GM12878 (cell line): ENCODE measurements around the gene CEP128. TPM values are rescaled to one million over a fixed set of nuclear protein-coding genes. Genes with fewer than 3 reads are reported as not detected.

ENCODE experiments used
- ATAC-seq: fragments of 200-7000 bp; cut with Tn5 transposase; 3 replicates; pipeline ENCODE4 v1.9.1; 2020; ENCODE audit warnings: mild to moderate bottlenecking, moderate library complexity
- BruUV-seq: library from RNA; stranded (reverse); fragments of 400-500 nt; replicated peaks from 2 replicates; lab custom pipeline; 2021; lab: Mats Ljungman, UMichigan
- CTCF ChIA-PET: fragments of 300-600 bp; sonication (Branson Sonifier 250); formaldehyde crosslinking; extraction: SDS; loops from one replicate; lab custom pipeline; 2021; ENCODE audit warnings: inconsistent platforms; lab: Yijun Ruan, JAX
- POLR2A ChIA-PET: fragments of 350-600 bp; formaldehyde crosslinking; extraction: SDS; loops from one replicate; lab custom pipeline; 2021; ENCODE audit warnings: inconsistent platforms; lab: Charles Lee
- RAD21 ChIA-PET: fragments of 300-600 bp; sonication (Branson Sonifier 250); formaldehyde crosslinking; loops from one replicate; lab custom pipeline; 2023; ENCODE audit warnings: antibody characterized with exemption; ENCODE audit not compliant: unreplicated experiment; lab: Charles Lee
- SMC1A ChIA-PET: fragments of 300-600 bp; sonication (Branson Sonifier 250); formaldehyde crosslinking; loops from one replicate; lab custom pipeline; 2023; ENCODE audit not compliant: unreplicated experiment, uncharacterized antibody; lab: Charles Lee
- DNase-seq: peaks from one replicate; pipeline ENCODE4 v3.0.0-alpha.2; 2011; ENCODE audit warnings: low read depth, low spot score
- FAIRE-seq: peaks from 3 replicates; lab custom pipeline; 2011; peaks lifted over from hg19 to GRCh38; lab: Jason Lieb, UNC
- H2AFZ ChIP-seq: 2 replicates; pipeline ENCODE4 v1.6.0; 2011; ENCODE audit warnings: low read depth, low read length, control low read depth; ENCODE audit not compliant: control insufficient read depth
- H3K27ac ChIP-seq: 2 replicates; pipeline ENCODE4 v1.5.1; 2011; ENCODE audit warnings: control low read depth; ENCODE audit not compliant: control insufficient read depth, insufficient read depth
- H3K27me3 ChIP-seq, 2 experiments: replicated peaks in 1 of 2; 2 replicates each; pipeline versions ENCODE4 v1.6.0 to v1.6.1; 2011; ENCODE audit warnings: low read length in 1 of 2; ENCODE audit not compliant: control insufficient read depth in 2 of 2, insufficient read depth in 2 of 2
- H3K36me3 ChIP-seq, 2 experiments: 2 replicates each; pipeline ENCODE4 v1.5.1; 2011; ENCODE audit warnings: low read length in 1 of 2; ENCODE audit not compliant: control insufficient read depth in 2 of 2, insufficient read depth in 2 of 2
- H3K4me1 ChIP-seq: 2 replicates; pipeline ENCODE4 v1.6.1; 2011; ENCODE audit warnings: mild to moderate bottlenecking, low read length, moderate library complexity, mixed read lengths; ENCODE audit not compliant: control insufficient read depth, insufficient read depth
- H3K4me2 ChIP-seq: 2 replicates; pipeline ENCODE4 v1.6.0; 2011; ENCODE audit warnings: control low read depth; ENCODE audit not compliant: control insufficient read depth, insufficient read depth
- H3K4me3 ChIP-seq: fragments of 200-600 bp; sonication (generic); 2 replicates; pipeline ENCODE4 v1.5.1; 2016
- H3K79me2 ChIP-seq: 2 replicates; pipeline ENCODE4 v1.6.0; 2011; ENCODE audit warnings: low read length; ENCODE audit not compliant: control insufficient read depth, insufficient read depth
- H3K9ac ChIP-seq: 2 replicates; pipeline ENCODE4 v1.8.0; 2011; ENCODE audit warnings: low read length, control low read depth, mixed read lengths; ENCODE audit not compliant: control insufficient read depth, insufficient read depth
- H3K9me3 ChIP-seq: replicated peaks from 3 replicates; pipeline ENCODE4 v1.5.1; 2011; ENCODE audit warnings: mild to moderate bottlenecking, low read length; ENCODE audit not compliant: control insufficient read depth, insufficient read depth
- H4K20me1 ChIP-seq: 2 replicates; pipeline ENCODE4 v1.6.0; 2011; ENCODE audit not compliant: control insufficient read depth, insufficient read depth
- BCL11A ChIP-seq: IDR thresholded peaks from 2 replicates; pipeline ENCODE4 v1.6.1; 2011; ENCODE audit warnings: low read depth, low read length
- EED ChIP-seq: sonication (generic); IDR thresholded peaks from 2 replicates; pipeline ENCODE4 v1.6.1; 2016; ENCODE audit warnings: antibody characterized with exemption, low read depth
- GATAD2B ChIP-seq: fragments of 450-650 bp; conservative IDR thresholded peaks from 2 replicates; pipeline ENCODE4 v1.6.1; 2017; ENCODE audit warnings: low read depth, mild to moderate bottlenecking, moderate library complexity
- MXI1 ChIP-seq: fragments of 150-350 bp; IDR thresholded peaks from 2 replicates; pipeline ENCODE4 v1.6.1; 2011; ENCODE audit warnings: low read depth, mild to moderate bottlenecking, inconsistent platforms, low read length, improper control_type of control experiment
- POU2F2 ChIP-seq: IDR thresholded peaks from 3 replicates; pipeline ENCODE4 v1.6.1; 2011; ENCODE audit warnings: low read depth, mild to moderate bottlenecking, low read length, borderline replicate concordance
- RBBP5 ChIP-seq: fragments of 200-600 bp; sonication (generic); conservative IDR thresholded peaks from 2 replicates; pipeline ENCODE4 v1.6.1; 2016
- SMARCA5 ChIP-seq: fragments of 450-650 bp; IDR thresholded peaks from 2 replicates; pipeline ENCODE4 v1.6.1; 2017; ENCODE audit warnings: mild to moderate bottlenecking
- SRF ChIP-seq, 2 experiments: IDR thresholded peaks; 2 replicates each; pipeline ENCODE4 v1.6.1; 2011; ENCODE audit warnings: low read depth in 2 of 2, low read length in 2 of 2, mild to moderate bottlenecking in 1 of 2, moderate library complexity in 1 of 2
- TARDBP ChIP-seq: IDR thresholded peaks from 2 replicates; pipeline ENCODE4 v1.6.1; 2016; ENCODE audit warnings: borderline replicate concordance
- in situ Hi-C: fragments of 300-500 bp; cut with MboI; formaldehyde crosslinking; loops from 9 replicates; pipeline ENCODE4 v1.14.3; 2018; ENCODE audit warnings: mixed read lengths
- intact Hi-C: fragments of 100-400 bp; cut with micrococcal nuclease; formaldehyde crosslinking; loops from one replicate; pipeline ENCODE4 v1.14.2; 2022; ENCODE audit not compliant: unreplicated experiment
- polyA plus RNA-seq, 11 experiments: library from polyadenylated mRNA; depleted of rRNA in 4 of 11; unstranded in 6 of 11; stranded (reverse) in 5 of 11; fragments of >200 nt; fragmentation: Nextera tagmentation in 4 of 11; fragmentation: Illumina TruSeq in 1 of 11; extraction: Ambion mirVana in 4 of 11; extraction: Trizol in 1 of 11; gene quantifications; 1 replicate in 1 of 11; 2 replicates in 10 of 11; pipeline versions ENCODE4 v1.2.1 to v1.2.3, GENCODE V29; 2011 to 2016; ENCODE audit warnings: inconsistent platforms in 2 of 11, missing spikeins in 2 of 11, low read depth in 1 of 11
- total RNA-seq, 4 experiments: library from RNA; depleted of rRNA in 3 of 4; stranded (reverse); fragments of >200 nt in 3 of 4; fragmentation: Illumina TruSeq in 1 of 4; extraction: Trizol in 1 of 4; gene quantifications; 2 replicates each; pipeline versions ENCODE4 v1.2.1 to v1.2.3, GENCODE V29; 2013 to 2021
- TF ChIP-seq, protein P1 (sequence below): fragments of 150-350 bp; IDR thresholded peaks from 2 replicates; pipeline ENCODE4 v1.6.1; 2016; ENCODE audit warnings: low read depth, low read length
- TF ChIP-seq, protein P2 (sequence below): fragments of 450-650 bp; IDR thresholded peaks from 2 replicates; pipeline ENCODE4 v1.6.1; 2018; ENCODE audit warnings: borderline replicate concordance, mild to moderate bottlenecking; ENCODE audit not compliant: partially characterized antibody
- TF ChIP-seq, protein P3 (sequence below): fragments of 450-650 bp; IDR thresholded peaks from 2 replicates; pipeline ENCODE4 v1.6.1; 2016; ENCODE audit warnings: mild to moderate bottlenecking
- TF ChIP-seq, protein P4 (sequence below): IDR thresholded peaks from 2 replicates; pipeline ENCODE4 v1.6.1; 2012; ENCODE audit warnings: mild to moderate bottlenecking, low read depth, low read length

CEP128 gene
- total and polyA plus RNA-seq, 10 of the 15 experiments (the other 5 are each of a cell fraction or from before 2014, with no cell fraction given), result 1.1 to 6.7 (median 3.4) TPM

GRCh38 chr14:80606347-80606772, 335.2 kb downstream of the CEP128 start (continued):
- TF ChIP-seq, protein P1, sequence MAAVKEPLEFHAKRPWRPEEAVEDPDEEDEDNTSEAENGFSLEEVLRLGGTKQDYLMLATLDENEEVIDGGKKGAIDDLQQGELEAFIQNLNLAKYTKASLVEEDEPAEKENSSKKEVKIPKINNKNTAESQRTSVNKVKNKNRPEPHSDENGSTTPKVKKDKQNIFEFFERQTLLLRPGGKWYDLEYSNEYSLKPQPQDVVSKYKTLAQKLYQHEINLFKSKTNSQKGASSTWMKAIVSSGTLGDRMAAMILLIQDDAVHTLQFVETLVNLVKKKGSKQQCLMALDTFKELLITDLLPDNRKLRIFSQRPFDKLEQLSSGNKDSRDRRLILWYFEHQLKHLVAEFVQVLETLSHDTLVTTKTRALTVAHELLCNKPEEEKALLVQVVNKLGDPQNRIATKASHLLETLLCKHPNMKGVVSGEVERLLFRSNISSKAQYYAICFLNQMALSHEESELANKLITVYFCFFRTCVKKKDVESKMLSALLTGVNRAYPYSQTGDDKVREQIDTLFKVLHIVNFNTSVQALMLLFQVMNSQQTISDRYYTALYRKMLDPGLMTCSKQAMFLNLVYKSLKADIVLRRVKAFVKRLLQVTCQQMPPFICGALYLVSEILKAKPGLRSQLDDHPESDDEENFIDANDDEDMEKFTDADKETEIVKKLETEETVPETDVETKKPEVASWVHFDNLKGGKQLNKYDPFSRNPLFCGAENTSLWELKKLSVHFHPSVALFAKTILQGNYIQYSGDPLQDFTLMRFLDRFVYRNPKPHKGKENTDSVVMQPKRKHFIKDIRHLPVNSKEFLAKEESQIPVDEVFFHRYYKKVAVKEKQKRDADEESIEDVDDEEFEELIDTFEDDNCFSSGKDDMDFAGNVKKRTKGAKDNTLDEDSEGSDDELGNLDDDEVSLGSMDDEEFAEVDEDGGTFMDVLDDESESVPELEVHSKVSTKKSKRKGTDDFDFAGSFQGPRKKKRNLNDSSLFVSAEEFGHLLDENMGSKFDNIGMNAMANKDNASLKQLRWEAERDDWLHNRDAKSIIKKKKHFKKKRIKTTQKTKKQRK, result no peak
- TF ChIP-seq GATAD2B (no peak), RBBP5 (no peak), POU2F2 (no peak)
- TF ChIP-seq, protein P2, sequence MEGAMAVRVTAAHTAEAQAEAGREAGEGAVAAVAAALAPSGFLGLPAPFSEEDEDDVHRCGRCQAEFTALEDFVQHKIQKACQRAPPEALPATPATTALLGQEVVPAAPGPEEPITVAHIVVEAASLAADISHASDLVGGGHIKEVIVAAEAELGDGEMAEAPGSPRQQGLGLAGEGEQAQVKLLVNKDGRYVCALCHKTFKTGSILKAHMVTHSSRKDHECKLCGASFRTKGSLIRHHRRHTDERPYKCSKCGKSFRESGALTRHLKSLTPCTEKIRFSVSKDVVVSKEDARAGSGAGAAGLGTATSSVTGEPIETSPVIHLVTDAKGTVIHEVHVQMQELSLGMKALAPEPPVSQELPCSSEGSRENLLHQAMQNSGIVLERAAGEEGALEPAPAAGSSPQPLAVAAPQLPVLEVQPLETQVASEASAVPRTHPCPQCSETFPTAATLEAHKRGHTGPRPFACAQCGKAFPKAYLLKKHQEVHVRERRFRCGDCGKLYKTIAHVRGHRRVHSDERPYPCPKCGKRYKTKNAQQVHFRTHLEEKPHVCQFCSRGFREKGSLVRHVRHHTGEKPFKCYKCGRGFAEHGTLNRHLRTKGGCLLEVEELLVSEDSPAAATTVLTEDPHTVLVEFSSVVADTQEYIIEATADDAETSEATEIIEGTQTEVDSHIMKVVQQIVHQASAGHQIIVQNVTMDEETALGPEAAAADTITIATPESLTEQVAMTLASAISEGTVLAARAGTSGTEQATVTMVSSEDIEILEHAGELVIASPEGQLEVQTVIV, result no peak

- ATAC-seq, result no peak
- intact Hi-C loops, result no loop called here
- ChIA-PET RAD21 (no interaction called here), CTCF (interaction anchor here (0.9 kb wide), 1 partner anchor 12 kb away, joined by 3 read pairs; no protein-coding TSS in a partner anchor), SMC1A (no interaction called here), POLR2A (no interaction called here)
- H3K4me3 ChIP-seq, result no peak overlapping the region
- H2AFZ ChIP-seq, result no peak overlapping the region
- no peaks in the 10 kb centered on the region for H3K4me1 ChIP-seq
- no peaks in the 10 kb centered on the region for H3K27me3 ChIP-seq
- no peak overlapping the region for H3K4me2 ChIP-seq
- no TSS peak for BruUV-seq
- H3K9ac ChIP-seq, result no peak overlapping the region
- in situ Hi-C loops, result no loop called here
- H3K79me2 ChIP-seq, result no peaks in the 10 kb centered on the region
- H4K20me1 ChIP-seq, result no peaks in the 10 kb centered on the region
- H3K9me3 ChIP-seq, result no peaks in the 10 kb centered on the region
- no peak for DNase-seq
- no peak overlapping the region for H3K27ac ChIP-seq
- H3K36me3 ChIP-seq, result no peaks in the 10 kb centered on the region
- FAIRE-seq, result no peak
- TF ChIP-seq, protein P3, sequence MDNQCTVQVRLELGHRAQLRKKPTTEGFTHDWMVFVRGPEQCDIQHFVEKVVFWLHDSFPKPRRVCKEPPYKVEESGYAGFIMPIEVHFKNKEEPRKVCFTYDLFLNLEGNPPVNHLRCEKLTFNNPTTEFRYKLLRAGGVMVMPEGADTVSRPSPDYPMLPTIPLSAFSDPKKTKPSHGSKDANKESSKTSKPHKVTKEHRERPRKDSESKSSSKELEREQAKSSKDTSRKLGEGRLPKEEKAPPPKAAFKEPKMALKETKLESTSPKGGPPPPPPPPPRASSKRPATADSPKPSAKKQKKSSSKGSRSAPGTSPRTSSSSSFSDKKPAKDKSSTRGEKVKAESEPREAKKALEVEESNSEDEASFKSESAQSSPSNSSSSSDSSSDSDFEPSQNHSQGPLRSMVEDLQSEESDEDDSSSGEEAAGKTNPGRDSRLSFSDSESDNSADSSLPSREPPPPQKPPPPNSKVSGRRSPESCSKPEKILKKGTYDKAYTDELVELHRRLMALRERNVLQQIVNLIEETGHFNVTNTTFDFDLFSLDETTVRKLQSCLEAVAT, result no peak
- TF ChIP-seq MXI1 (no peak), TARDBP (no peak), EED (no peak), SRF (IDR thresholded peaks at IDR 0.05; ENCODE audit: low read depth in 2 of 2, low read length in 2 of 2) (no peak), BCL11A (no peak), SMARCA5 (no peak)
- TF ChIP-seq, protein P4, sequence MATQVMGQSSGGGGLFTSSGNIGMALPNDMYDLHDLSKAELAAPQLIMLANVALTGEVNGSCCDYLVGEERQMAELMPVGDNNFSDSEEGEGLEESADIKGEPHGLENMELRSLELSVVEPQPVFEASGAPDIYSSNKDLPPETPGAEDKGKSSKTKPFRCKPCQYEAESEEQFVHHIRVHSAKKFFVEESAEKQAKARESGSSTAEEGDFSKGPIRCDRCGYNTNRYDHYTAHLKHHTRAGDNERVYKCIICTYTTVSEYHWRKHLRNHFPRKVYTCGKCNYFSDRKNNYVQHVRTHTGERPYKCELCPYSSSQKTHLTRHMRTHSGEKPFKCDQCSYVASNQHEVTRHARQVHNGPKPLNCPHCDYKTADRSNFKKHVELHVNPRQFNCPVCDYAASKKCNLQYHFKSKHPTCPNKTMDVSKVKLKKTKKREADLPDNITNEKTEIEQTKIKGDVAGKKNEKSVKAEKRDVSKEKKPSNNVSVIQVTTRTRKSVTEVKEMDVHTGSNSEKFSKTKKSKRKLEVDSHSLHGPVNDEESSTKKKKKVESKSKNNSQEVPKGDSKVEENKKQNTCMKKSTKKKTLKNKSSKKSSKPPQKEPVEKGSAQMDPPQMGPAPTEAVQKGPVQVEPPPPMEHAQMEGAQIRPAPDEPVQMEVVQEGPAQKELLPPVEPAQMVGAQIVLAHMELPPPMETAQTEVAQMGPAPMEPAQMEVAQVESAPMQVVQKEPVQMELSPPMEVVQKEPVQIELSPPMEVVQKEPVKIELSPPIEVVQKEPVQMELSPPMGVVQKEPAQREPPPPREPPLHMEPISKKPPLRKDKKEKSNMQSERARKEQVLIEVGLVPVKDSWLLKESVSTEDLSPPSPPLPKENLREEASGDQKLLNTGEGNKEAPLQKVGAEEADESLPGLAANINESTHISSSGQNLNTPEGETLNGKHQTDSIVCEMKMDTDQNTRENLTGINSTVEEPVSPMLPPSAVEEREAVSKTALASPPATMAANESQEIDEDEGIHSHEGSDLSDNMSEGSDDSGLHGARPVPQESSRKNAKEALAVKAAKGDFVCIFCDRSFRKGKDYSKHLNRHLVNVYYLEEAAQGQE, result no peak
These were observed 336.0 kb downstream of the CEP128 start for GRCh38 chr14:80605536-80605935.
